Measurements from ENCODE around the gene LRRC40. TPM values are rescaled to one million over a fixed set of nuclear protein-coding genes. Genes with fewer than 3 reads are reported as not detected.

Gene LRRC40
- total and polyA plus RNA-seq, 2 donors (not counting 3 experiments of a cell fraction or from before 2014, with no cell fraction given): 8.1 to 21.1 TPM

GRCh38 chr1:70171512-70171911, 33.9 kb downstream of the LRRC40 start:
- H4K20me1 ChIP-seq (replicated peaks; ENCODE audit: control insufficient read depth, extremely low read depth, insufficient read depth, low read length): no peaks in the 10 kb centered on the region
- no peaks in the 10 kb centered on the region for H3K27me3 ChIP-seq (ENCODE audit: control insufficient read depth in 2 of 2, insufficient read depth in 2 of 2, low read length in 2 of 2)
- H2AFZ ChIP-seq (ENCODE audit: low read depth, low read length): no peak overlapping the region
- H3K9ac ChIP-seq (replicated peaks; ENCODE audit: extremely low read depth, insufficient read depth, low read length): no peak overlapping the region
- dilution Hi-C loops (cut with MboI; ENCODE audit: extremely low pct_ligation_motif_present, low sequenced_read_pairs) (no loop called here), intact Hi-C loops (cut with micrococcal nuclease) (no loop called here)
- TF ChIP-seq, protein P1, sequence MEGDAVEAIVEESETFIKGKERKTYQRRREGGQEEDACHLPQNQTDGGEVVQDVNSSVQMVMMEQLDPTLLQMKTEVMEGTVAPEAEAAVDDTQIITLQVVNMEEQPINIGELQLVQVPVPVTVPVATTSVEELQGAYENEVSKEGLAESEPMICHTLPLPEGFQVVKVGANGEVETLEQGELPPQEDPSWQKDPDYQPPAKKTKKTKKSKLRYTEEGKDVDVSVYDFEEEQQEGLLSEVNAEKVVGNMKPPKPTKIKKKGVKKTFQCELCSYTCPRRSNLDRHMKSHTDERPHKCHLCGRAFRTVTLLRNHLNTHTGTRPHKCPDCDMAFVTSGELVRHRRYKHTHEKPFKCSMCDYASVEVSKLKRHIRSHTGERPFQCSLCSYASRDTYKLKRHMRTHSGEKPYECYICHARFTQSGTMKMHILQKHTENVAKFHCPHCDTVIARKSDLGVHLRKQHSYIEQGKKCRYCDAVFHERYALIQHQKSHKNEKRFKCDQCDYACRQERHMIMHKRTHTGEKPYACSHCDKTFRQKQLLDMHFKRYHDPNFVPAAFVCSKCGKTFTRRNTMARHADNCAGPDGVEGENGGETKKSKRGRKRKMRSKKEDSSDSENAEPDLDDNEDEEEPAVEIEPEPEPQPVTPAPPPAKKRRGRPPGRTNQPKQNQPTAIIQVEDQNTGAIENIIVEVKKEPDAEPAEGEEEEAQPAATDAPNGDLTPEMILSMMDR (IDR thresholded peaks at IDR 0.05; ENCODE audit: extremely low read depth in 1 of 2, insufficient read depth in 1 of 2, low read depth in 1 of 2, low read length in 2 of 2): no peak
- no peak for TF ChIP-seq POLR2AphosphoS5 (IDR thresholded peaks at IDR 0.05; ENCODE audit: insufficient read depth, low read depth, low read length)
- TF ChIP-seq GATA2 (IDR thresholded peaks at IDR 0.05; ENCODE audit: insufficient read depth, insufficient read length, low read depth, low read length): no peak
- no peak for TF ChIP-seq POLR2A (IDR thresholded peaks at IDR 0.05; ENCODE audit: low read depth, low read length)
- TF ChIP-seq, protein P2, sequence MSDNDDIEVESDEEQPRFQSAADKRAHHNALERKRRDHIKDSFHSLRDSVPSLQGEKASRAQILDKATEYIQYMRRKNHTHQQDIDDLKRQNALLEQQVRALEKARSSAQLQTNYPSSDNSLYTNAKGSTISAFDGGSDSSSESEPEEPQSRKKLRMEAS (IDR thresholded peaks at IDR 0.05; ENCODE audit: insufficient read depth, insufficient read length): no peak
- no peak for TF ChIP-seq MYC (IDR thresholded peaks at IDR 0.05; ENCODE audit: low read depth, low read length)
- TF ChIP-seq EZH2 (IDR thresholded peaks at IDR 0.05; ENCODE audit: borderline replicate concordance, low read depth, low read length, severe bottlenecking): no peak
- TF ChIP-seq FOS (IDR thresholded peaks at IDR 0.05; ENCODE audit: borderline replicate concordance, insufficient read depth, low read length): no peak
- no peak for TF ChIP-seq JUN (IDR thresholded peaks at IDR 0.05; ENCODE audit: borderline replicate concordance, insufficient read depth, insufficient read length, low read depth)
- H3K9me1 ChIP-seq (replicated peaks; ENCODE audit: control insufficient read depth, extremely low read depth, insufficient read depth, low read length): no peaks in the 10 kb centered on the region
- no peak for DNase-seq (ENCODE audit: low read depth, low spot score)
- BruUV-seq (replicated peaks): no TSS peak
- no peak overlapping the region for H3K4me3 ChIP-seq (replicated peaks in 1 of 3; ENCODE audit: insufficient read depth in 1 of 3, low read depth in 1 of 3, low read length in 3 of 3)
- ChIA-PET CTCF (no interaction called here), POLR2A (no interaction called here)
- no peak overlapping the region for H3K27ac ChIP-seq (ENCODE audit: insufficient read depth, low read depth, low read length)
- H3K79me2 ChIP-seq (ENCODE audit: control insufficient read depth, insufficient read depth, low read length): no peaks in the 10 kb centered on the region
- no peaks in the 10 kb centered on the region for H3K36me3 ChIP-seq (ENCODE audit: control insufficient read depth in 2 of 2, extremely low read depth in 1 of 2, insufficient read depth in 2 of 2, low read length in 2 of 2)
- H3K4me1 ChIP-seq (ENCODE audit: control insufficient read depth, extremely low read depth, insufficient read depth, low read length): no peaks in the 10 kb centered on the region
- no peak for FAIRE-seq
- H3K4me2 ChIP-seq (ENCODE audit: insufficient read depth, low read length): no peak overlapping the region
- no peaks in the 10 kb centered on the region for H3K9me3 ChIP-seq (replicated peaks; ENCODE audit: control insufficient read depth, insufficient read depth, low read length)
